ENCODE data around the gene EEF2.

EEF2 gene

GRCh38 chr19:3983936-3984583 lies 1.2 kb downstream of the EEF2 start:
- TF ChIP-seq, protein P1, sequence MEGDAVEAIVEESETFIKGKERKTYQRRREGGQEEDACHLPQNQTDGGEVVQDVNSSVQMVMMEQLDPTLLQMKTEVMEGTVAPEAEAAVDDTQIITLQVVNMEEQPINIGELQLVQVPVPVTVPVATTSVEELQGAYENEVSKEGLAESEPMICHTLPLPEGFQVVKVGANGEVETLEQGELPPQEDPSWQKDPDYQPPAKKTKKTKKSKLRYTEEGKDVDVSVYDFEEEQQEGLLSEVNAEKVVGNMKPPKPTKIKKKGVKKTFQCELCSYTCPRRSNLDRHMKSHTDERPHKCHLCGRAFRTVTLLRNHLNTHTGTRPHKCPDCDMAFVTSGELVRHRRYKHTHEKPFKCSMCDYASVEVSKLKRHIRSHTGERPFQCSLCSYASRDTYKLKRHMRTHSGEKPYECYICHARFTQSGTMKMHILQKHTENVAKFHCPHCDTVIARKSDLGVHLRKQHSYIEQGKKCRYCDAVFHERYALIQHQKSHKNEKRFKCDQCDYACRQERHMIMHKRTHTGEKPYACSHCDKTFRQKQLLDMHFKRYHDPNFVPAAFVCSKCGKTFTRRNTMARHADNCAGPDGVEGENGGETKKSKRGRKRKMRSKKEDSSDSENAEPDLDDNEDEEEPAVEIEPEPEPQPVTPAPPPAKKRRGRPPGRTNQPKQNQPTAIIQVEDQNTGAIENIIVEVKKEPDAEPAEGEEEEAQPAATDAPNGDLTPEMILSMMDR (IDR thresholded peaks at IDR 0.05), result no peak
- DNase-seq, result peak in 1 of 2 donors; percentile 69
- peak overlapping the region; percentile 91 to 94 for H3K27ac ChIP-seq
- peaks cover 0 to 57% (median 43%) of the 10 kb centered on the region in 4 donors for H3K4me1 ChIP-seq
- intact Hi-C loops (cut with DNase I; ENCODE audit: low total_unique reads), result loop anchor here (10.0 kb wide), 2 partner anchors 141 to 201 kb away; partner anchors contain the start of genes ANKRD24, MAP2K2 and SIRT6
- H3K9me3 ChIP-seq, result no peaks in the 10 kb centered on the region
- peak overlapping the region; percentile 75 to 89 for H3K4me3 ChIP-seq
- no peaks in the 10 kb centered on the region for H3K27me3 ChIP-seq
- H3K36me3 ChIP-seq, result peaks cover 52 to 53% (median 52%) of the 10 kb centered on the region in 3 donors

GRCh38 chr19:3983542-3983914 lies 1.7 kb downstream of the EEF2 start:
- H3K27me3 ChIP-seq, result no peaks in the 10 kb centered on the region
- intact Hi-C loops (cut with DNase I; ENCODE audit: low total_unique reads), result loop anchor here (10.0 kb wide), 2 partner anchors 141 to 201 kb away; partner anchors contain the start of genes ANKRD24, MAP2K2 and SIRT6
- TF ChIP-seq, protein P1 (IDR thresholded peaks at IDR 0.05), result no peak
- H3K27ac ChIP-seq, result peak overlapping the region; percentile 91 to 94
- H3K4me3 ChIP-seq, result peak overlapping the region; percentile 75 to 89
- no peaks in the 10 kb centered on the region for H3K9me3 ChIP-seq
- peaks cover 0 to 57% (median 43%) of the 10 kb centered on the region in 4 donors for H3K4me1 ChIP-seq
- peaks cover 57 to 58% (median 57%) of the 10 kb centered on the region in 3 donors for H3K36me3 ChIP-seq
- DNase-seq, result no peak

DNA sequence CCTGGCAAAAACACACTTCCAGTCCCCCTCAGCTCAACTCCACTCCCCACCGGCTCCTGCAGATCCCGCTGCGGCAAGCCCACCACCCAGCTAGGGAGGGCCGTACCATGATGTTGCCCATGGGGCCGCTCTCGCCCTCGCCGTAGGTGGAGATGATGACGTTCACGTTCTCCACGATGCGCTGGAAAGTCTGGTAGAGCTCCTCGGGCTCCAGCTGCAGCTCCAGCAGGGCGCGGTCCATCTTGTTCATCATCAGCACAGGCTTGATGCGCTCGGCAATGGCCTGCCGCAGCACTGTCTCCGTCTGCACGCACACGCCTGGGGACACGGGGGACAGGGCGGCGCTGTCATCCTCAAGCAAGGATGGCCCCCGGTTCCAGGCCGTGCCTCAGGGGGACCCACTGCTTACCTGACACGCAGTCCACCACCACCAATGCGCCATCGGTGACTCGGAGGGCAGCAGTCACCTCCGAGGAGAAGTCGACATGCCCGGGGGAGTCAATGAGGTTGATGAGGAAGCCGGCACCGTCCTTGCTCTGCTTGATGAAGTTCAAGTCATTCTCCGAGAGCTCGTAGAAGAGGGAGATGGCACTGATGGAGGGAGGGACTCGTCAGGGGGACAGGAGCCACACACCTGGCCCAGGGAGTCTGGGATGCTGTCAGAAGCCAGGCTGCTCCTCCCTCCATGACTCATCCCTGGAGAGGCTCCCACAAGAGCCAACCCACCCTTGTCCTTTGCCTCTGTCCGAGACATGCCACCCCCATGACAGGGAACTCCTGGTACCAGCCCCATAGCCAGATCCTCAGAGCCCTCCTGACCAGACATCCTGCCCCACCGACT lies 2.3 kb downstream of the EEF2 start:
- Histone ChIP-seq H3K4me3 (peak overlapping the region in 1 of 2 donors; percentile 75), H3K27me3 (no peaks in the 10 kb centered on the region), H3K36me3 (peaks cover 63 to 64% (median 63%) of the 10 kb centered on the region in 3 donors), H3K9me3 (no peaks in the 10 kb centered on the region), H3K4me1 (peaks cover 0 to 53% (median 40%) of the 10 kb centered on the region in 4 donors), H3K27ac (peak overlapping the region; percentile 91 to 94)
- peak in 1 of 2 donors; percentile 67 for DNase-seq
- intact Hi-C loops (cut with DNase I; ENCODE audit: low total_unique reads), result loop anchor here (10.0 kb wide), 2 partner anchors 142 to 202 kb away; partner anchors contain the start of genes ANKRD24, MAP2K2 and SIRT6
- TF ChIP-seq, protein P1 (IDR thresholded peaks at IDR 0.05), result no peak

GRCh38 chr19:3981736-3982681 lies 3.3 kb downstream of the EEF2 start:
- peaks cover 72 to 73% (median 73%) of the 10 kb centered on the region in 3 donors for H3K36me3 ChIP-seq
- no peaks in the 10 kb centered on the region for H3K27me3 ChIP-seq
- H3K27ac ChIP-seq, result no peak overlapping the region
- no peak for DNase-seq
- TF ChIP-seq, protein P1 (IDR thresholded peaks at IDR 0.05), result no peak
- no peaks in the 10 kb centered on the region for H3K9me3 ChIP-seq
- intact Hi-C loops (cut with DNase I; ENCODE audit: low total_unique reads), result loop anchor here (10.0 kb wide), 2 partner anchors 143 to 203 kb away; partner anchors contain the start of genes ANKRD24, MAP2K2 and SIRT6
- H3K4me3 ChIP-seq, result no peak overlapping the region
- peaks cover 0 to 44% (median 34%) of the 10 kb centered on the region in 4 donors for H3K4me1 ChIP-seq

DNA sequence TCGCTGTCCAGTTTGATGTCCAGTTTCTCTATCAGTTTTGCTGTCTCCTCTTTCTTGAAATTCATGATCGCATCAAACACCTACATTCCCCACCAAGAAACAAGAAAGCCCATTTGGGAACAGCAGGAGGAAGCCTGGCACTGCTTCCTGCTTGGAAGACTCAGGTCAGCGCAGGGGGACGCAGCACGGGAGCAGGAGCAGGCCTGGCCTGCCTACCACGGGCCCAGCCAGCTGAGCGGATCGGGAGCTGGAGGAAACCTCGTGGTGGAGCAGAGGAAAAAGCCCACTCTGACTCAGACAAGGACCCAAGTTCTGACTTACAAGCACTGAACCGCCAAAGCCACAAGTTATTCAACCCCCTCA lies 3.9 kb downstream of the EEF2 start:
- peaks cover 79 to 80% (median 79%) of the 10 kb centered on the region in 3 donors for H3K36me3 ChIP-seq
- no peak overlapping the region for H3K4me3 ChIP-seq
- TF ChIP-seq, protein P1 (IDR thresholded peaks at IDR 0.05), result no peak
- no peaks in the 10 kb centered on the region for H3K27me3 ChIP-seq
- intact Hi-C loops (cut with DNase I; ENCODE audit: low total_unique reads), result loop anchor here (10.0 kb wide), 2 partner anchors 143 to 203 kb away; partner anchors contain the start of genes ANKRD24, MAP2K2 and SIRT6
- H3K27ac ChIP-seq, result no peak overlapping the region
- H3K9me3 ChIP-seq, result no peaks in the 10 kb centered on the region
- no peak for DNase-seq
- H3K4me1 ChIP-seq, result peaks cover 0 to 37% (median 27%) of the 10 kb centered on the region in 4 donors
